Panc1 (cell line): ENCODE measurements around the gene ANKRD29. TPM values are rescaled to one million over a fixed set of nuclear protein-coding genes. Genes with fewer than 3 reads are reported as not detected.

Source experiments
- ATAC-seq: fragments of 200-7000 bp; cut with Tn5 transposase; 2 replicates; pipeline ENCODE4 v1.9.1; 2020; ENCODE audit warnings: mild to moderate bottlenecking, moderate library complexity
- BruUV-seq: library from RNA; stranded (reverse); fragments of 400-500 nt; replicated peaks from 2 replicates; lab custom pipeline; 2021; lab: Mats Ljungman, UMichigan
- CTCF ChIA-PET: fragments of 300-600 bp; sonication (Branson Sonifier 250); formaldehyde crosslinking; loops from one replicate; lab custom pipeline; 2022; ENCODE audit warnings: antibody characterized with exemption; lab: Charles Lee
- POLR2A ChIA-PET: fragments of 300-600 bp; sonication (Branson Sonifier 250); formaldehyde crosslinking; loops from one replicate; lab custom pipeline; 2022; ENCODE audit warnings: antibody characterized with exemption; lab: Charles Lee
- DNase-seq: peaks from one replicate; pipeline ENCODE4 v3.0.0-alpha.2; 2010; ENCODE audit warnings: low read depth, low spot score
- H3K27ac ChIP-seq: 2 replicates; pipeline ENCODE4 v1.5.1; 2011; ENCODE audit warnings: mild to moderate bottlenecking, low read length, inconsistent platforms
- H3K27me3 ChIP-seq: fragments of 200-500 bp; sonication (Bioruptor generic); 2 replicates; pipeline ENCODE4 v1.6.0; 2014; ENCODE audit warnings: low read length, inconsistent platforms; ENCODE audit not compliant: control insufficient read depth, insufficient read depth
- H3K36me3 ChIP-seq: fragments of 200-500 bp; sonication (Bioruptor generic); 2 replicates; pipeline ENCODE4 v1.5.1; 2014; ENCODE audit warnings: inconsistent platforms, mild to moderate bottlenecking, low read length, moderate library complexity; ENCODE audit not compliant: control insufficient read depth, insufficient read depth
- H3K4me1 ChIP-seq: 2 replicates; pipeline ENCODE4 v1.5.1; 2011; ENCODE audit warnings: inconsistent platforms, mild to moderate bottlenecking, low read length, moderate library complexity; ENCODE audit not compliant: control insufficient read depth, insufficient read depth
- H3K4me3 ChIP-seq, 2 experiments: 2 replicates each; pipeline ENCODE4 v1.5.1; 2011 to 2012; ENCODE audit warnings: low read depth in 2 of 2, low read length in 2 of 2, mild to moderate bottlenecking in 2 of 2, inconsistent platforms in 1 of 2, moderate library complexity in 1 of 2
- H3K9me3 ChIP-seq: fragments of 200-500 bp; sonication (Bioruptor generic); 2 replicates; pipeline ENCODE4 v1.5.1; 2014; ENCODE audit warnings: low read depth, mild to moderate bottlenecking, inconsistent platforms, low read length, moderate library complexity; ENCODE audit not compliant: control insufficient read depth, insufficient read depth
- CTCF ChIP-seq: fragments of 450-650 bp; IDR thresholded peaks from 2 replicates; pipeline ENCODE4 v1.5.1; 2017; ENCODE audit warnings: mild to moderate bottlenecking
- POLR2AphosphoS5 ChIP-seq: IDR thresholded peaks from 2 replicates; pipeline ENCODE4 v1.6.1; 2012; ENCODE audit warnings: mild to moderate bottlenecking, low read depth, low read length, moderate library complexity
- REST ChIP-seq, 2 experiments: IDR thresholded peaks; 2 replicates each; pipeline ENCODE4 v1.6.1; 2011 to 2012; ENCODE audit warnings: low read depth in 2 of 2, control low read depth in 1 of 2, low read length in 1 of 2, mild to moderate bottlenecking in 1 of 2, moderate library complexity in 1 of 2; ENCODE audit not compliant: insufficient read depth in 1 of 2
- SIN3A ChIP-seq: IDR thresholded peaks from 2 replicates; pipeline ENCODE4 v1.6.1; 2012; ENCODE audit warnings: low read depth, mild to moderate bottlenecking, low read length, moderate library complexity, borderline replicate concordance; ENCODE audit not compliant: insufficient read depth
- TCF7L2 ChIP-seq: IDR thresholded peaks from 2 replicates; pipeline ENCODE4 v1.6.1; 2011; ENCODE audit warnings: mild to moderate bottlenecking, low read depth, low read length, inconsistent platforms
- in situ Hi-C: cut with HindIII; loops from 2 replicates; pipeline ENCODE4 v1.10.0; 2016; ENCODE audit warnings: low sequenced_read_pairs, low pct_unique_long_range_greater_than_20kb
- intact Hi-C: fragments of 100-400 bp; cut with micrococcal nuclease; formaldehyde crosslinking; loops from one replicate; pipeline ENCODE4 v1.10.0; 2022; ENCODE audit not compliant: unreplicated experiment
- total RNA-seq: library from RNA; stranded (reverse); gene quantifications from one replicate; pipeline ENCODE4 v1.2.1, GENCODE V29; 2021; ENCODE audit not compliant: unreplicated experiment

The ANKRD29 gene
- total RNA-seq, 1 experiment from 2014 or later, result 0.67 TPM

- no peak overlapping the region for H3K4me3 ChIP-seq
These were observed 94.2 kb downstream of the ANKRD29 start for GRCh38 chr18:23568281-23569138.

GRCh38 chr18:23567671-23568070 lies 95.0 kb downstream of the ANKRD29 start:
- CTCF ChIA-PET, result no interaction called here
- BruUV-seq, result no TSS peak
- intact Hi-C loops, result no loop called here

More at GRCh38 chr18:23568281-23569138, 94.2 kb downstream of the ANKRD29 start:
- no peaks in the 10 kb centered on the region for H3K4me1 ChIP-seq
- H3K36me3 ChIP-seq, result peaks cover 31% of the 10 kb centered on the region
- BruUV-seq, result no TSS peak
- no peaks in the 10 kb centered on the region for H3K9me3 ChIP-seq
- in situ Hi-C loops (no loop called here), intact Hi-C loops (no loop called here)
- ChIA-PET POLR2A (no interaction called here), CTCF (no interaction called here)
- TF ChIP-seq POLR2AphosphoS5 (no peak), SIN3A (no peak), CTCF (no peak), TCF7L2 (no peak), REST (IDR thresholded peaks at IDR 0.05; ENCODE audit: insufficient read depth in 1 of 2, low read depth in 2 of 2, low read length in 1 of 2) (no peak)
- DNase-seq (no peak), ATAC-seq (no peak)
- H3K27me3 ChIP-seq, result no peaks in the 10 kb centered on the region
- H3K27ac ChIP-seq, result no peak overlapping the region

More at GRCh38 chr18:23567671-23568070, 95.0 kb downstream of the ANKRD29 start:
- no peak for TF ChIP-seq CTCF
- no peak for TF ChIP-seq REST (IDR thresholded peaks at IDR 0.05; ENCODE audit: insufficient read depth in 1 of 2, low read depth in 2 of 2, low read length in 1 of 2)
- no peak for TF ChIP-seq POLR2AphosphoS5
- in situ Hi-C loops, result no loop called here
- ATAC-seq, result no peak
- H3K27ac ChIP-seq, result no peak overlapping the region
- H3K4me3 ChIP-seq, result no peak overlapping the region
- no peaks in the 10 kb centered on the region for H3K27me3 ChIP-seq
- peaks cover 26% of the 10 kb centered on the region for H3K36me3 ChIP-seq
- POLR2A ChIA-PET, result no interaction called here
- H3K4me1 ChIP-seq, result no peaks in the 10 kb centered on the region
- no peaks in the 10 kb centered on the region for H3K9me3 ChIP-seq
- DNase-seq, result no peak
